GM18868 (cell line): Measurements from ENCODE around the gene LRSAM1.

Source experiments
- ATAC-seq: cut with Tn5 transposase; IDR thresholded peaks from one replicate; pipeline ENCODE4 v1.9.1; 2021; ENCODE audit warnings: mild to moderate bottlenecking, moderate library complexity; ENCODE audit not compliant: unreplicated experiment

Gene LRSAM1

GRCh38 chr9:127546125-127546832, 95.0 kb downstream of the LRSAM1 start:
- ATAC-seq: no peak

GRCh38 chr9:127548352-127548881, 97.1 kb downstream of the LRSAM1 start:
- no peak for ATAC-seq

GRCh38 chr9:127549218-127549617, 97.9 kb downstream of the LRSAM1 start:
- ATAC-seq: no peak

- no peak for ATAC-seq
Measured at GRCh38 chr9:127549751-127550150, 98.4 kb downstream of the LRSAM1 start.

- ATAC-seq: no peak
Measured at GRCh38 chr9:127550282-127550681, 99.0 kb downstream of the LRSAM1 start.

DNA sequence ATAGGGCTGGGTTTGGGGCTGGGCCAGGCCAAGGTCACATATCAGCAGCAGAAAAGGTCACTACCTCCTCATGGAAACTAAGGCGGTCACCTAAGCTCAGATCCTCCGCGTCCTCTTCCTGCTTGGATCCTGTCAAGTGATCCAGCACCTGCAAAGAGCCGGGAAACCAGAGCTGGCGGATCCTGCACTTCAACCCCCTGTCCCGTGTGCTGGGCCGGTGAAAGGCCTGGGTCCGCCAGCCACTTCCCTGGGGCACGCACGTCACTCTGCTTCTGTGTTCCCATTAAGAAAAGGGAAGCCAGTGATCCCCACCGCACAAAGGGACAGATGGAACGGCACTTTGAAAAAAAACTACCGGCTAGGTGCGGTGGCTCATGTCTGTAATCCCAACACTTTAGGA, 99.4 kb downstream of the LRSAM1 start:
- no peak for ATAC-seq
